Measurements from ENCODE around the gene SNX5. TPM values are rescaled to one million over a fixed set of nuclear protein-coding genes. Genes with fewer than 3 reads are reported as not detected.

Gene SNX5
- polyA plus RNA-seq, 4 donors: 150 to 235 (median 229) TPM

DNA sequence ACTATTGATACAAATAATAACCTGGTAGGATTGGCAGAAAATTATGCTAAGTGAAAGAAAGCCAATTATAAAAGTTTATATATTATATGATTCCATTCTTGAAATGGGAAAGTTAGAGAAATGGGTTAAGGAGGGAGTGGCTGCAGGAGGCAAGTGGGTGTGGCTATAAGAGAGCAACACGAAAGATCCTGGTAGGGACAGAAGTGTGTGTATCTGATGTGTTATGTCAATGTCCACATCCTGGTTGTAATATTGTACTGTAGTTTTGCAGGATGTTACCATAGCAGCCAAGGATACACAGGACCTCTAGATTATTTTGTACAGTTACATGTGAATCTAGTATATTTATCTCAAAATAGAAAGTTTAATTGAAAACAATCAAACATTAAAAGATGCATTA, 46.8 kb downstream of the SNX5 start:
- no peak for DNase-seq (ENCODE audit: low read depth in 4 of 4, low spot score in 3 of 4)

DNA sequence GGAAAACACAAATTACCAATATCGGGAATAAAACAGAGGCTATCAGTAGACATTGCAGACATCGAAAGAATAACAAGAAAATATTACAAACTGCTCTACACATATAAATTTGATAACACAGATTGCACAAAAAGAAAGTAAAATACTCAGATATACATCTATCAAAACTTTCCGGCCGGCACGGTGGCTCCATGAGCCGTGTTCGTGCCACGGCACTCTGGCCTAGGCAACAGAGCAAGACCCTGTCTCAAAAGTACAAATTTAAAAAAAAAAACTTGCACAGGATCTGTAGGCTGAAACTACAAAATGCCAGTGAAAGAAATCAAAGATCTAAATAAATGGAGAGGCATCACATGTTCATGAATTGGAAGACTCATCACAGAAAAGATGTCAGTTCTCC, 49.4 kb downstream of the SNX5 start:
- DNase-seq (ENCODE audit: low read depth in 4 of 4, low spot score in 3 of 4): no peak

DNA sequence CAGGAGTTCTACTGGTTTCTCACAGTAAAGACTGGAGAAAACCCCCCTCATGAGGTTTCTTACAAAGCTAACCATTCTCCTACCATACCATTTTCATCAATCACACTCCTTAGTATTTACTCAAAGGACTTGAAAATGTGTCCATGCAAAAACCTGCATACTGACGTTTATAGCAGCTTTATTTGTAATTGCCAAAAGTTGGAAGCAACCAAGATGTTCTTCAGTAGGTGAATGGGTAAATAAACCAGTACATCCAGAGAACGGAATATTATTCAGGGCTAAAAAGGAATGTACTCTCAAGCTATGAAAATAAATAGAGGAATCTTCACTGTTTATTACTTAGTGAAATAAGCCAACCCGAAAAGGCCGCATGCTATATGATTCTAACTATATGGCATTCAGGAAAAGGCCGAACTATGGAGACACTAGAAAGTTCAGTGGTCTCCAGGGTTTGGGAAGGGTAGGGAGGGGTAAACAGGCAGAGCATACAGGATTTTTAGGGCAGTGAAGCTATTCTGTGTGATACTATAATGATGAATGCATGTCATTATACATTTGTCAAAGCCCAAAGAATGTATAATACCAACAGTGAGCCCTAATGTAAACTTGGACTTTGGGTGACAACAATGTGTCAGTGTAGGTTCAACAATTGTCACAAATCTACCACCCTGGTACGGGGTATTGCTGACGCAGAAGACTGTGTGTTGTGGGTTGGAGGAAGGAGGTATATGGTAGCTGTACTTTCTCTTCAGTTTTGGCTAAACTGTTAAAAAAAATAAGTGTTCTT, 50.6 kb downstream of the SNX5 start:
- DNase-seq (ENCODE audit: low read depth in 4 of 4, low spot score in 3 of 4): no peak

DNA sequence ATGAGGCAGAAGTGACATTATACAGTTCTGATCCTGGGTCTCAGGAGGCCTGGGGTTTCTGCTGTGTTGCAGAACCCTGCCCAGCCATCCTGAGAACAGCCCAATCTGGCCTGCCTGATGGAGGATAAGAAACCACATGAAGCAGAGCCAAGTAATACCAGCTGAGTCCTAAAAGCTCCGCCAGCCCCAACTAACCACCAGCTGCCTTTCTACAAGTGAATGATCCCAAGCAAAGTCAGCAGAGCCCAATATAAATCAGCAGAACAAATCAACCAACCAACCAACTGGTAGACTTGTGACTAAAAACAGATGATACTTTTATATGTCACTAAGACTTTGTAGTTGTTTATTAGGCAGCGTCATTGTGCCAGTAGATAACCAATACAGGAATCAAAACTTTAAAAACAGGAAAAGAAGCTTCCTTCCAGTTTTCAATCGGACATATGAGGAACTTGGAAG, 52.1 kb downstream of the SNX5 start:
- DNase-seq (ENCODE audit: low read depth in 4 of 4, low spot score in 3 of 4): no peak

DNA sequence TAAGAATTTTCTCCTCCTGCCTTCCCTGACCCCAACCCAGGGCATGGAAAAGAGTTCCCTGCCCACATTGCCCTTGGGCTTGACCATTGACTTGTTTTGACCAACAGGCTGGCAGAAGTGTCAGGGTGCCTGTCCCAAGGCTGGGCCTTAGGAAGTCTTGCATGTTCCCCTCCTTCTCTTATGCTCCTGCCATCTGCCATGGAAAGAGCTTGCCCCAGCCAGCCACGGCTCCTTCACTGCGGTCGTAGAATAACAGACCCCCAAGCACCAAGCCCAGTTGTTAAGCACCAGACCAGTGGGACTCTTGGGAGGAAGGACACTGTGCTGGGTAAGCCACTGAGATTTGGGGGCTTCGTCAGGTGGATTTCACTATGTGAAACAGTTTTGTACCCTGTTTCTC, 53.6 kb downstream of the SNX5 start:
- DNase-seq (ENCODE audit: low read depth in 4 of 4, low spot score in 3 of 4): no peak

DNA sequence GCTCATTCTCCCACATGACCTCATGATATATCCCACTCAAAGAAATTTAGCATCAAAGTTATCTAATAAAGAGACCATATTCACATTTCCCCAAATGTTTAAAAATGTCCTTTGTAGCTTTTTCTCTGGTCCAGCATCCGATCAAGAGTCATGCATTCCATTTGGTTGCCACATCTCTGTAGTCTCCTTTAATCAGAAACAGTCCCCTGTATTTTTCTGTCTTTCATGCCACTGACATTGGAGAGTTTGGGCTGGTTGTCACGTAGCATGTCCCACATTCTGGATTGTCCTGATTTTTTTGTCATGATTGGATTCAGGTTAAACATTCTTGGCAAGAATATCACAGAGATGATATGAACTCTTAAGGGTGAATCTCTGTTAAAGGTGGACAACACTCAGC, 55.7 kb downstream of the SNX5 start:
- DNase-seq (ENCODE audit: low read depth in 4 of 4, low spot score in 3 of 4): no peak

DNA sequence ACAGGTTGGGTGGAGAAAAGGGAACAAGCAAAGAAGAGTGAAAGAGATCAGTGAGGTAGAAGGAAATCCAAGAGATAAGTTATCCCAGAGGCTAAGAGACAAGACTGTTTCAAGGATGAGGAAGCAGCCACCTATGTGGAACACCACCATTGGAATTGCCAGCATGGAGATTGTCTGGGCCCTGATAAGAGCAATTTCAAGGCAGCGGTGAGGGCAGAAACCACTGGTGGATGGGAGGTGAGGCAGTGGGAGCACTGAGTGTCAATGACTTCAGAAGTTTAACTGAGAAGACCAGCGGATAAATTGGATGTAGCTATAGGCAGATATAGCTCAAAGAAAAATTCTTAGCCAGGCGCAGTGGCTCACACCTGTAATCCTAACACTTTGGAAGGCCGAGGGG, 56.7 kb downstream of the SNX5 start:
- no peak for DNase-seq (ENCODE audit: low read depth in 4 of 4, low spot score in 3 of 4)

DNA sequence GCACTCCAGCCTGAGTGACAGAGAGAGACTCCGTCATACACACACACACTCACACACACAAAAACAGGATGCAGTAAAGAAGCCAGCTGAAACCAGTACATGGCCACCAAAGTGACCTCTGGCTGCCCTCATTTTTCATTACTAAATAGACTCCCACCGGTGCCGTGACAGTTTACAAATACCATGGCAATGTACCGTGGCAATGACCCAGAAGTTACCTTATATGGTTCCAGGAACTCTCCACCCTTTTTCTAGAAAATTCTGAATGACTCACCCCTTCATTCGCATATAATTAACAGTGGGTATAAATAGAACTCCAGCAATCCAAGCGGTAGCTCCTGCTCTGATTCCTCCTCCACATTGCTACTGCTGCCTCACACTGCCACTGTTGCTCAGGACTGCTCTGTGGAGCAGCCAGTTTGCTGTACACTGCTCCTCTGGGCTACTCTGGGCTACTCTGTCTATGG, 57.7 kb downstream of the SNX5 start:
- DNase-seq (ENCODE audit: low read depth in 4 of 4, low spot score in 3 of 4): peak in 1 of 4 donors; percentile 49

DNA sequence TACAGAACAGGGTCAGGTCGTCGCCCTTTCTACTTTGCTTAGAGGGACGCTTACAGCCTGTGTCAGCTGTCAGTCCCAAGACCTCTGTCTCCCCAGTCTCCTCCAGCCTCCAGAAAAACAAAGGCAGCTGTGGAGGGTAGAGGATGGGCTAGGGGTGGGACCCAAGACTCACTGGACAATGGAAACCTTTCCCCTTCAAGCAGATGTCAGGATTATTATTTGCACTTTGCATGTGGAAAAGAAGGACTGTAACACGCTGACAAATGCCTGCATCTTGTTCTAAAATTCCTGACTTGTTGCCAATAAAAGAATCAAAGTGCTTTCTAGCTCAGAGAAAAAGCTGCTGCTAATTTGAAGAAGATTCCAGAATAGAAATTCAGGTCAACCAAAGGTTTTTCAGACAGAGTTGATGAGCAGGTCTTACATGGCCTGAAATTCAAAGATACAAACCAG, 58.7 kb downstream of the SNX5 start:
- DNase-seq (ENCODE audit: low read depth in 4 of 4, low spot score in 3 of 4): no peak

DNA sequence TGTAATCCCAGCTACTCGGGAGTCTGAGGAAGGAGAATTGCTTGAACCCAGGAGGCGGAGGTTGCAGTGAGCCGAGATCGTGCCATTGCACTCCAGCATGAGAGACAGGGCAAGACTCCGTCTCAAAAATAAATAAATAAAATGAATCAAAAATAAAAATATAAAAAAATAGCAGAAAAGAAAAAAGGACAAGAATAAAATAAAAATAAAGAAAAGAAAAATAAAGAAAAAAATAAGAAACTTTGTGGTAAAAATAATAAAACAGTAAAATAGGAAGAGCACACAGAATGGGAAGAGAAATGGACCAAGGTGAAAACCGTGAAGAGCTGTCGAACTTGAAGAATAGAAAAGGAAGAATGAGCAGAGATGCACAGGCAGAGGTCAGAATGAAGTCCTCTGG, 63.0 kb downstream of the SNX5 start:
- no peak for DNase-seq (ENCODE audit: low read depth in 4 of 4, low spot score in 3 of 4)

DNA sequence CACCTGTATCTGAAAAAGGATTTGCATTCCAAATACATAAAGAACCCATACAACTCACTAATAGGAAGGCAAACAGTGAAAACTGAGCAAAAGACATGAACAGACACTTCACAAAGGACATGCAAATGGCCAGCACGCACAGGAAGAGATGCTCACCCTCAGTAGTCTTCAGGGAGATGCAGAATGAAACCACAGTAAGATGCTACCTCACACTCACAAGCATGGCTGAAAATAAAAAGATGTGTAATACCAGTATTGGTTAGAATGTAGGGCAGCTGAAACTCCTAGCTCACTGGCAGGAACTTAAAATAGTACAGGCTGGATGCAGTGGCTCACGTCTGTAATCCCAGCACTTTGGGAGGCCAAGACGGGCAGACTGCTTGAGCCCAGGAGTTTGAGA, 64.6 kb downstream of the SNX5 start:
- no peak for DNase-seq (ENCODE audit: low read depth in 4 of 4, low spot score in 3 of 4)

DNA sequence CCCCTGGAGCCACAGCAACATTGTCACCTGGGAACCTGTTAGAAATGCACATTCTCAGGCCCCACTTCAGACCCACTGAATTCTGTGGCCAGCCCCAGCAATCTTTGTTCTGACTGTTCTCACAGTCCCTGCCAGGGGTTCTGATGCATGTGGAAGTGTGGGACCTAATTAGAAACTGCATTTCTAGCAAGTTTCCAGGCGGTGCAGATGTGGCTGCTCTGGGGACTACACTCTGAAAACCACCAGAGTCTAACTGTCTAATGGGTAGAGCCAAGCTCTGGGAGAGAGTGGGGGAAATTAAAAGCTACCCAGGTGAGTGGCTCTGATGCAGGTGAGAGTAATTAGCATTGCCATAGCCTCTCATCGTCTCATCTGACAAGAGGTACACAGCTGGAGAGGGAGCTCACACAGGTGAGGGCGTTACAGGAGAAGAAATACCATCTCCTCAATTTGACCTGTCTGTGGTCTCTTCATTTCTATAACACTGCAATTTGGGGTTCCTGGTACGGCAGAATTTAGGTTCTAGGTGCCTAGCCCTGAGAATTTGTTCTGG, 66.0 kb downstream of the SNX5 start:
- no peak for DNase-seq (ENCODE audit: low read depth in 4 of 4, low spot score in 3 of 4)

DNA sequence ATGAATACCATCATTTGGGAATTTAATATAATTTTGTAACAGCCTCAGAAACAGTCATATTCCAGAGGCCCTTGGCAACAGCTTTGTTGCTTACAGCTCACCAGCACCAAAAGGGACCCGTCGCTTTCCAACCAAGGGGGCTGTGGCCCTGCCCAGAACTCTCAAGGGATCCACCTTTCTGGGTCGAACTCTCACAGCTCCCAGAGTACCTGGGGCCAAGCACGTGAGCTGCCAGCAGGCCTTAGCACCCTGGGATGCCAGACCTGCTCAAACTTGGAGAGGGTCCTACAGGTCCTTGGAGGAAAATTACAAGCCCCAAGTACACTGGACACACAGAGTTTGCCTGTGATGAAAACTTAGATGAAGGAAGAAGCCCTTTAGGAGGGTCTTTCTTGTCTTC, 66.6 kb downstream of the SNX5 start:
- no peak for DNase-seq (ENCODE audit: low read depth in 4 of 4, low spot score in 3 of 4)

DNA sequence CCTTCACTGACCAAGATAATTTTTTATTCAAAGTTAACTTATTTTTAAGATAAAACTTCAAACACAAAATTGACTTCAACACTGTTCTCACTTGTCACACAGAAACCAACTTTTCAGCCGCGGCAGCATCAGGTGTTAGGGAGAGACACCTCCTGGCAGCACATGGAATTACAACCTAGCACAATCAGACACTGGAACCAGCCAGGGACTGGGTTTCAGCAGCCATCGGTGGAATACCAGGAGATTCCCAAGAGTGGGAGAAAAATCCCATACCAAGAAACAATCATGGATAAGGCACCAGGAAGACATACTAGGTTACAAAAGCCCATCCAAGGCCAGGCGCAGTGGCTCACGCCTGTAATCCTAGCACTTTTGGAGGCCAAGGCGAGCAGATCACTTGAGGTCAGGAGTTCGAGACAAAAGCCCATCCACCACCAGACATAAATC, 70.0 kb downstream of the SNX5 start:
- DNase-seq (ENCODE audit: low read depth in 4 of 4, low spot score in 3 of 4): no peak

DNA sequence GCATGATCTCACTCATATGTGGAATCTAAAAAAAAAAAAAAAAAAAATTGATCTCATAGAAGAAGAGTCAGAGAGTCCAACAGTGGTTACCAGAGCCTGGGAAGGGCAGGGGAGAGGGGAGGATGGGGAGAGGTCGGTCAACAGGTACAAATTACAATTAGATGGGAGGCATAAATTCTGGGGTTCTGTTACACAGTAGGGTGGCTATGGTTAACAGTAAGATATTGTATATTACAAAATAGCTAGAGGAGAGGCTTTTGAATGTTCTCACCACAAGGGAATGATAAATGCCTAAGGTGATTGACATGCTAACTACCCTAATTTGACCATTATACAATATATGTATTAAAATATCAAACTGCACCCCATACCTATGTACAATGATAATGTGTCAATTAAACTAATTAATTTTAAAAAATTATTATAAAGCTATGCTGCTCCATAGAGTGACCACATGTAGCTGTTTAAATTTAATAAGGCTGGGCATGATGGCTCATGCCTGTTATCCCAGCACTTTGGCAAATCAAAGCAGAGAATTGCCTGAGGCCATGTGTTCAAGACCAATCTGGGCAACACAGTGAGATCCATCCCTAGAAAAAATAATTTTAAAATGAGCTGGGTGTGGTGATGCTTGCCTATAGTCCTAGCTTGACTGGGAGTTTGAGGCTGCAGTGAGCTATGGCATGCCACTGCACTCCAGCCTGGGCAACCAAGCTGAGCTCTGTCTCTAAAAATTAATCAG, 70.9 kb downstream of the SNX5 start:
- no peak for DNase-seq (ENCODE audit: low read depth in 4 of 4, low spot score in 3 of 4)

DNA sequence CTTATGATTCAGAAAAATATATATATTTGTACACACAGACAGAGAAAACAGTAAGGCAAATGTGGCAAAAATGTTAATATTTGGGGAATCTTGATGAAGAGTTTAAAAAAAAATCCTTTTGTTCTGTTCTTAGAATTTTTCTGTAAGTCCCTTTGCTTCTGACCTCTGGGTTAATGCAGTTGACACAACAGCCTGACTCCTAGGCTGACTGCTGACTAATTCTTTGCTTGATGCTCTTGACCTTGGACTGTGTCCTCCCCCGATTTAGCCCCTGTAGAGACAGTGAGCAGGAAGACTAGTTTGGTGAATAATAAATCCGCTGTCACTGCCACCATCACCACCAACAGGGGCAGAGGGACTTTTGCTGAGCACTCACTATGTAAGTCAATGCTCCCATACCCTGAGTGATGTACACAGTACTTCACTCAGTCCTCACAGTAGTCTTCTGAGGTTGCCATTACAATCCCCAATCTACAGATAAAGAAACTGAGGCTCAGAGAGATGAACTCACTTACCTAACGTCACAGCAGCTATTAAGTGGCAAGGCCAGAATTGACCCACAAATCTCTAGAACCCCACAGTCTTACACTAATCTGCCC, 71.7 kb downstream of the SNX5 start:
- no peak for DNase-seq (ENCODE audit: low read depth in 4 of 4, low spot score in 3 of 4)

DNA sequence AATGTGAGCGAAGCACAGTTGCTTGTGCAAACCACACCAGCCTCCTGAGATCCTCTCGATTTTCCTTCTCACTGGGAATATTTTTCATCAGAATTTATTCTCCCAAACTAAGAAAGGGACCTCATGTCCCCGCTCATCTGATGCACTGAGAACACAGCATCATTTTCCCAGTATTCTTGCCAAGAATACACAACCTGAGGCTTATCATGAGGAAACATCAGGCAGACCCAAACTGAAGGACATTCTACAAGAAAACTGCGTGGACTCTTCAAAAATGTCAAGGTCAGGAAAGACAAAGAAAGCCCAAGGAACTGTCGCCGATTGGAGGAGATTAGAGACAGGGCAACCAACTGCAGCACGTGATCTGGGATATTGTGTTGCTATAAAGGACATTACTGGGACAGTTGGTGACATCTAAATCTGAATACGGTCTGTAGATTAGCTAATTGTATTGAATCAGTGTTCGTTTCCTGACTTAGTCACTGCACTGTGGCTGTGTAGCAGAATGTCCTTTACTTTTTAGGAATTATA, 72.3 kb downstream of the SNX5 start:
- no peak for DNase-seq (ENCODE audit: low read depth in 4 of 4, low spot score in 3 of 4)

DNA sequence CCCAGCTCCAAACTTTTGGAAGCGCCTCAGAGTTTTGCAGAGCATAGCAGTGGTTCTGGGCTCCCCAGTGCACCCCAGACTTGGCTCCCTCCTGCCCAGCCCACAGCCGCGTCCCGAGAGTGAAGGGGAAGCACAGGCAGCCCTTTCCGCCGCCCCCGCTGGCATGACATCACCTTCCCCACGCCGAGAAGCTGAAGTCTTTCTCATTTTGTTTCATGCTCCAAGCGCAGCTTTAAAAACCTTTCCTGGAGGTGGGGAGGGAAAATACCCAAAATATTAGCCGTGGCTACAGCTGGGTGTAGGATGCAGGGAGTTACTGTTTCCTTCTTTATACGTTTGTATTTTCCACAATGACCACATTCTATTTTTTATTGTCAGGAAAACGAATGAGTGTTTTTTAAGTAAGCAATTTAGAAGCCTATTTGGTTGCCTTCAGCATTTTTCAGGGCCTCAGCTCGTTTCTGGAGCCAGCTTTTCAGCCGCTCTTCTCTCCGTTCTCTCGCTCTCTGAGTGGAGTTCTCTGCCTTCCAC, 72.9 kb downstream of the SNX5 start:
- no peak for DNase-seq (ENCODE audit: low read depth in 4 of 4, low spot score in 3 of 4)

DNA sequence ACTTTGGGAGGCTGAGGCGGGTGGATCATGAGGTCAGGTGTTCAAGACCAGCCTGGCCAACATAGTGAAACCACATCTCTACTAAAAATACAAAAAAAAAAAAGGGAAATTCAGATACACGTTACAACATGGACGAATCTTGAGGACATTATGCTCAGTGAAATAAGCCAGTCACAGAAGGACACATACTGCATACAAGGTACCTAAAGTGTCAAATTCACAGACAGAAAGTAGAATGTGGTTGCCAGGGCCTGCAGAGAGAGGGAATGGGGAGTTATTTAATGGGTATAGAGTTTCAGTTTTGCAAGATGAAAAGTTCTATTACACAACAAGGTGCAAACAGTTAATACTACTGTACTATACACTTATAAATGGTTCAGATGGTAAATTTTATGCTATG, 75.1 kb downstream of the SNX5 start:
- DNase-seq (ENCODE audit: low read depth in 4 of 4, low spot score in 3 of 4): no peak

DNA sequence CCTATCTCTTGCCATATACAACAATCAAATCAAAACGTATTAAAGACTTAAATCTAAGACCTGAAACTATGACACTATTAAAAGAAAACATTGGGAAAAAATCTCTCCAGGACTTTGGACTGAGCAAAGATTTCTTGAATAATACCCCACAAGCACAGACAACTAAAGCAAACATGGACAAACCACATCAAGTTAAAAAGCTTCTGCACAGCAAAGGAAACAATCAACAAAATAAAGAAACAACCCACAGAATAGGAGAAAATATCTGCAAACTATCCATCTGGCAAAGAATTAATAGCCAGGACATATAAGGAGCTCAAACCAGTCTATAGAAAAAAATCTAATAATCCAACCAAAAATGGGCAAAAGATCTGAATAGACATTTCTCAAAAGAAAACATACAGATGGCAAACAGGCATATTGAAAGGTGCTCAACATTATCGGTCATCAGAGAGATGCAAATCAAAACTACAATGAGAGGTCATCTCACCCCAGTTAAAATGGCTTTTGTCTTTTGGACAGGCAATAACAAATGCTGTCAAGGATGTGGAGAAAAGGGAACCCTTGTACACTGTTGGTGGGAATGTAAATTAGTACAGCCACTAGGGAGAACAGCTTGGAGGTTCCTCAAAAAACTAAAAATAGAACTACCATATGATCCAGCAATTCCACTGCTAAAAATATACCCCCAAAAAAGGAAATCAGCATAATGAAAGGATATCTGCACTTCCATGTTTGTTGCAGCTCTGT, 76.2 kb downstream of the SNX5 start:
- no peak for DNase-seq (ENCODE audit: low read depth in 4 of 4, low spot score in 3 of 4)

Measured in left renal pelvis (tissue), 4 donors.